ENCODE results near the gene GPR160.
"Not testable (repeated sequence)": the region's sequence is repeated elsewhere in the genome, so short reads cannot be mapped to it uniquely, and the experiment has no call there.

Gene GPR160

DNA sequence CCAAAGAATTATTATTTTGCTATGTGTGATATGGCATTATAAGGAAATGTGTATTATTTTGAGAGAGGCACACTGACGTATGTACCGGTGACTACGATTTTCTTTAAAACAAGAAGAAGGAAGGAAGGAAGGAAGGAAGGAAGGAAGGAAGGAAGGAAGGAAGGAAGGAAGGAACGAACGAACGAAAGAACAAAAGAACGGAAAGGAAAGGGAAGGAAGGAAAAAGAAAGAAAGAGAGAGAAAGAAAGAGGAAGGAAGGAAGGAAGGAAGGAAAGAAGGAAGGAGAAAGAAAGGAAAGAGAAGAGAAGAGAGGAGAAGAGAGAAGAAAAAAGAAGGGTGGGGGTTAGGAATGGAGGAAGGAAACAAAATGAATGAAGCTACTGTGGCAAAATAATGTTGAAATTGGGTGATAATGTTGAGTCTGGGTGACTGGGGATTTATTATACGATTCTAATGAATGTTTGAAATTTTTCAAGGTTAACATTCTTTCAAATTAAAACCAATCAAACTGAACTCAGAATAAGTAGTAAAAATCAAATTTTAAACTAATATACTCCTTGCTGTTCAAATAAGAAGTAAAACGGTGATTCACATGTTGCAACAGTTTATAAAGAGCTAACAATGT lies 73.5 kb downstream of the GPR160 start:
- no peak for DNase-seq (ENCODE audit: low spot score)

DNA sequence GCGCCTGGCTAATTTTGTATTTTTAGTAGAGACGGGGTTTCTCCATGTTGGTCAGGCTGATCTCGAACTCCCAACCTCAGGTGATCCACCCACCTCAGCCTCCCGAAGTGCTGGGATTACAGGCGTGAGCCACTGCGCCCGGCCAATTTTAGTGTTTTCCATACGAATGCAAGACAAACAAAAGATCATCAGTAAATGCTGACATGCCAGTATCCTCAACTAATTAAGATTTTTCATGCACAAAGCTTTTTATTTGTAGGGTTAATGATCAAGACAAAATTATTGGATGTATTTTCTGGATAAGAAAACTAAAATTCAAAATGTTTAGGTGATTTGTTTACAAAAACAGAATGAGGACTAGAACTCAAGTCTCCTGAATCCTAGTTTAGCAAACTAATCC lies 76.4 kb downstream of the GPR160 start:
- DNase-seq (ENCODE audit: low spot score): not testable (repeated sequence)

DNA sequence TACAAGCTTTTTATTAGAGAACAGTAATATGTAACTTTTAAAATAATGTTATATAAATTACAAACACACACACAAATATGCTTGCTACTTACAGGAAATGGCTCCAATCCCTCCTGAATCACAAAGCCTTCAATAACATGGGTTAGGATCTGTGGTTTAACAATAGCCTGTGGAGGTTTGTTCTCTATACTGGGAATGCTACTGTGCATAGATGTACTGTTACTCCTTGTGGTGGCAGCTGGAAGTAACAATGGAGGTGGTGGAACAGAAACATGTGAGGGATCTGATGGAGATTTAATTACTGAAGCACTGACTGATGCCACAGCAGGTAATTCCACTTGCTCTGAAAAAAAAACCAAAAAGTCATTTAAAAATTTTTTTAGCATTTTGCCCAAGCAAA lies 79.3 kb downstream of the GPR160 start:
- no peak for DNase-seq (ENCODE audit: low spot score)

DNA sequence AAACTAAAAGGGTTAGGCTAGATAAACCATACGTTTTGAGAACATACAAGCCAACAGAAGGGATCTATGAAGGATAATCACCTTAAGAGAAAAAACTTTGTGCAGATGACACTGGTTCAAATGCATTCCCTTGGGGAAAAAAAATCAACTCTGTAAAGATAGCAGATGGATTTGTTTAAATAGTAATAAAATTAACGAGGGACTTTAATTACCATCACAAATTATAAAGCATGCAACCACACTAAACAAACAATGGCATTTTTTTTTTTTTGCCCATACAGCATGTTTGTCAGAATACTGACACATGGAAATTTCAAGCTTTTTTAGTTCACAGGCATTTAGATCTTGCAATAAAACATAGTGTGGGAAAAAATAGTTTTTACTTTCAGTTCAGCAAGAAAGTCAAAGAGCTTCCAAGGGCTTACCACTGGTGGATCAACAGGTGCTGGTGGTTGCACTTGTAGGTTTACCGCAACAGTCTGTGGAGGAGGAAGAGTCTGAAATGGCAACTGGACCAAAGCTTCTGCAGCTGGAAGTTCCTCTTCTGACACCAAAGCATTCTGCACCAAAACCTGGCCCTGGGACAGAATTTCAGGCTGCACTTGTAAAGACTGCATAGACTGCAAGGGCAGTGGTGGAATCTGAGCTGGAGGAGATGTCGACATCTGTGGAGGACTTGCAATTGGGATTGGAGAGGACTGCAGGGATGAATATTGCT lies 90.6 kb downstream of the GPR160 start:
- peak; percentile 35 for DNase-seq (ENCODE audit: low spot score)

DNA sequence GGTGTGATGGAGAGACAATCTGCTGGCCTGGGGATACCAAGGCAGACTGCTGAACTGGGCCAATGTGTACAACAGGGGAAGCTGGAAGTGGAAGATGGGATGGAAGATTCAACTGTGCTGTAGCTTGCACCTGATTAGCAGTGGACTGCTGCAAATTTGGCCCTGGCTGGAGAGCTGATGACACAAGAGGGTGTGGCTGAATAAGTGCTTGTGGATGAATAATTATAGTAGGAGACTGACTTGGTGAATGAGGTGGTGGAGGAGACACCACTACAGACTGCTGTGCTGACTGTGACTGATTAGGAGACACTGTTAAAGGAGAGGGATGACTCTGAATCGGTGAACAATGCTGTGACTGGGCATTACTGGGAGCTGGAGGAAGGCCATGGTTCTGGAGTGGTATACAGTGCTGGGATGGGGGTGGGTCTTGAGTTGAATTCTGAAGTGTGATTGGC lies 91.2 kb downstream of the GPR160 start:
- DNase-seq (ENCODE audit: low spot score): no peak

DNA sequence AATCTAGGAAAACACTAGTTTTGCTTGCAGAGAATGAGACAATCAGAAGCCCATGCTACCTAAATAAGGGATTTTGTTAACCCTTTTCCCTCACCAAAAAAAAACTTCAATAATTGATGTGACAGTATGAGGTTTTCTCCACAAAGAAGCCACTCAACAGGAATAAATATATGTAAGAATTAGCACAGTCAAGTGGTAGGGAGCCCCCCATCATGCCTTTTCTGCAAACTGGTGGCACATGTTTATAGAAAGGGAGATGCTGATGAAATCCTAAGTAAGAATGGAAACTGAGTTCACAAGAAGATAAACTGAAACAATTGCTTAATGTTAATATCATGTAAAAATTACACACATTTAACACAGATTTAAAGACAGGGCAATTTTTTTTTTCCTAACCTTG lies 92.7 kb downstream of the GPR160 start:
- DNase-seq (ENCODE audit: low spot score): no peak

DNA sequence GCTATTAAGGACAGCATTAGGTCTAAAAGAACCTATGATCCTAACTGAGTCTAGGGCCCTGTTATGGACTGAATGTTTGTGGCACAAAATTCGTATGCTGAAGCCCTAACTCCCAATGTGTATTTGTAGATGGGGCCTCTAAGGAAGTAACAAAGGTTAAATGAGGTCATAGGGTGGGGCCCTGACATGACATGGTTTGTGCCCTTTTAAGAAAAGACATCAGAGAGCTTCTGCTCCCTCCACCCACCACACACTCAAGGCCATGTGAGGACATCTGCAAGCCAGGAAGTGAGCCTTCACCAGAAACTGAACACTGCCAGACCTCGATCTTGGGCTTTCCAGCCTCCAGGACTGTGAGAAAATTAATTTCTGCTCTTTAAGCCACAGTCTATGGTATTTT lies 94.5 kb downstream of the GPR160 start:
- no peak for DNase-seq (ENCODE audit: low spot score)
